CD14-positive monocyte (primary cell): Measurements from ENCODE around the gene DOK5. TPM values are rescaled to one million over a fixed set of nuclear protein-coding genes. Genes with fewer than 3 reads are reported as not detected.

Experiments used
- DNase-seq, 3 donors: peaks; one replicate each; pipeline ENCODE4 v3.0.0-alpha.2; 2011 to 2022
- H2AFZ ChIP-seq: 2 replicates; pipeline ENCODE4 v1.6.0; 2012; ENCODE audit warnings: mild to moderate bottlenecking, low read depth, low read length, inconsistent platforms; ENCODE audit not compliant: insufficient read depth, poor library complexity, severe bottlenecking
- H3K27ac ChIP-seq, 2 donors: 1 replicate in 1 of 2; 2 replicates in 1 of 2; pipeline ENCODE4 v1.5.1; 2012 to 2013; ENCODE audit warnings: low read length in 2 of 2, control low read depth in 1 of 2, inconsistent platforms in 1 of 2, low read depth in 1 of 2, mild to moderate bottlenecking in 1 of 2
- H3K27me3 ChIP-seq, 2 donors: one replicate each; pipeline versions ENCODE4 v1.6.0 to v1.6.1; 2011 to 2013; ENCODE audit warnings: low read length in 2 of 2; ENCODE audit not compliant: control insufficient read depth in 2 of 2, insufficient read depth in 2 of 2
- H3K36me3 ChIP-seq, 2 donors: replicated peaks in 1 of 2; 1 replicate in 1 of 2; 2 replicates in 1 of 2; pipeline versions ENCODE4 v1.5.1 to v1.6.1; 2012 to 2013; ENCODE audit warnings: low read length in 2 of 2, control low read depth in 1 of 2, inconsistent platforms in 1 of 2, mild to moderate bottlenecking in 1 of 2; ENCODE audit not compliant: insufficient read depth in 2 of 2, control insufficient read depth in 1 of 2
- H3K4me1 ChIP-seq, 2 donors: 1 replicate in 1 of 2; 2 replicates in 1 of 2; pipeline versions ENCODE4 v1.5.1 to v1.6.1; 2012 to 2013; ENCODE audit warnings: low read length in 2 of 2, control low read depth in 1 of 2, inconsistent platforms in 1 of 2, mild to moderate bottlenecking in 1 of 2, moderate library complexity in 1 of 2; ENCODE audit not compliant: insufficient read depth in 2 of 2, control insufficient read depth in 1 of 2
- H3K4me2 ChIP-seq: replicated peaks from 2 replicates; pipeline ENCODE3; 2012; ENCODE audit warnings: low read length, moderate library complexity, mild to moderate bottlenecking; ENCODE audit not compliant: poor library complexity, severe bottlenecking; ENCODE audit errors: extremely low read depth
- H3K4me3 ChIP-seq, 3 experiments: fragments of 200-600 bp in 1 of 3; sonication (generic) in 1 of 3; replicated peaks in 1 of 3; 1 replicate in 2 of 3; 2 replicates in 1 of 3; pipeline ENCODE4 v1.5.1; 2011 to 2013; ENCODE audit warnings: low read length in 3 of 3, mild to moderate bottlenecking in 3 of 3, control low read depth in 2 of 3, low read depth in 2 of 3, inconsistent platforms in 1 of 3, moderate library complexity in 1 of 3
- H3K79me2 ChIP-seq: 2 replicates; pipeline ENCODE4 v1.6.0; 2012; ENCODE audit warnings: mild to moderate bottlenecking, control low read depth, inconsistent platforms, low read length, moderate library complexity; ENCODE audit not compliant: insufficient read depth
- H3K9ac ChIP-seq: 2 replicates; pipeline ENCODE4 v1.6.0; 2017; ENCODE audit warnings: low read length, mild to moderate bottlenecking; ENCODE audit not compliant: insufficient read depth, poor library complexity, severe bottlenecking
- H3K9me3 ChIP-seq, 2 donors: replicated peaks in 1 of 2; 1 replicate in 1 of 2; 2 replicates in 1 of 2; pipeline versions ENCODE4 v1.5.1 to v1.6.1; 2012 to 2013; ENCODE audit warnings: low read length in 2 of 2, control low read depth in 1 of 2; ENCODE audit not compliant: control insufficient read depth in 1 of 2, insufficient read depth in 1 of 2
- H4K20me1 ChIP-seq: 2 replicates; pipeline ENCODE4 v1.6.0; 2012; ENCODE audit warnings: mild to moderate bottlenecking, low read length, control low read depth, moderate library complexity; ENCODE audit not compliant: insufficient read depth
- H3K27ac Mint-ChIP-seq, 7 donors: one replicate each; pipeline ENCODE4 v1.8.0; 2020; ENCODE audit warnings: mild to moderate bottlenecking in 7 of 7, mixed read lengths in 7 of 7, moderate library complexity in 6 of 7, inconsistent platforms in 2 of 7
- H3K27me3 Mint-ChIP-seq, 3 donors: one replicate each; pipeline ENCODE4 v1.8.0; 2021 to 2022; ENCODE audit warnings: low read depth in 3 of 3, mild to moderate bottlenecking in 3 of 3, mixed read lengths in 3 of 3, moderate library complexity in 3 of 3, inconsistent platforms in 1 of 3
- H3K36me3 Mint-ChIP-seq, 2 donors: one replicate each; pipeline ENCODE4 v1.8.0; 2020; ENCODE audit warnings: mixed read lengths in 2 of 2, inconsistent platforms in 1 of 2, mild to moderate bottlenecking in 1 of 2
- H3K4me1 Mint-ChIP-seq: one replicate; pipeline ENCODE4 v1.8.0; 2020; ENCODE audit warnings: mild to moderate bottlenecking, mixed read lengths
- H3K4me3 Mint-ChIP-seq, 2 donors: one replicate each; pipeline ENCODE4 v1.8.0; 2020; ENCODE audit warnings: mild to moderate bottlenecking in 2 of 2, mixed read lengths in 2 of 2, moderate library complexity in 1 of 2
- H3K9me3 Mint-ChIP-seq, 7 donors: one replicate each; pipeline ENCODE4 v1.8.0; 2020 to 2022; ENCODE audit warnings: mixed read lengths in 7 of 7, mild to moderate bottlenecking in 6 of 7, moderate library complexity in 6 of 7, inconsistent platforms in 2 of 7
- WGBS: methylation state at CpG from one replicate; pipeline ENCODE4 v1.1.5; 2013; ENCODE audit warnings: missing lambda C conversion rate; ENCODE audit not compliant: insufficient coverage; 5-methylcytosine and 5-hydroxymethylcytosine counted together
- intact Hi-C, 2 donors: fragments of 100-400 bp; cut with micrococcal nuclease; formaldehyde crosslinking; loops; one replicate each; pipeline versions ENCODE4 v1.15.0 to v1.15.1; 2023
- polyA plus RNA-seq, 3 donors: library from polyadenylated mRNA; depleted of rRNA in 1 of 3; unstranded in 2 of 3; stranded (reverse) in 1 of 3; fragments of 300-500 nt in 2 of 3; fragments of >200 nt in 1 of 3; fragmentation: Illumina TruSeq in 2 of 3; gene quantifications; 1 replicate in 2 of 3; 2 replicates in 1 of 3; pipeline ENCODE4 v1.2.3, GENCODE V29; 2012 to 2021
- TF ChIP-seq, protein P1 (sequence below): fragments of 200-600 bp; IDR thresholded peaks from one replicate; pipeline ENCODE4 v1.8.0; 2022; ENCODE audit warnings: antibody characterized with exemption, mild to moderate bottlenecking

The DOK5 gene
- polyA plus RNA-seq, 3 donors, result not detected

DNA sequence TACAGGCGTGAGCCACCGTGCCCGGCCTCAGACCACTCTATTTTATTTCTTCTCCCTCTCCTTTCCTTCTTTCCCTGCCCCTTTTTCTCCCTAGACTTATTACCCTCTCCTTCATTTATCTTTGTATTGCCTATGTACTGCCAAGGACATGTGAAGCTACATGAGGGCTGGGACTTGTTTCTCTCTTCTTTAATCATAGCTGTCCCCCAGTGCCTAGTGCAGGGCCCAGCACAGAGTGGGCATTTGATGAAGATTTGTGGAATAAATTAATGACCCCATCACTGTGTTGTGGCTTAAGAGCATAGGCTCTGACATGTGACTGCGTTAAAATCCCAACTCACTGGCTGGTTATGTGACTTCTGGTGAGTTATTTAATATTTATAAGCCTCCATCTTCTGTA lies 6.0 kb downstream of the DOK5 start:
- Histone ChIP-seq H4K20me1 (no peaks in the 10 kb centered on the region), H3K4me2 (no peak overlapping the region), H3K9ac (no peak overlapping the region), H3K36me3 (no peaks in the 10 kb centered on the region), H3K79me2 (no peaks in the 10 kb centered on the region), H3K27me3 (peaks cover 18 to 23% of the 10 kb centered on the region in 2 donors), H3K27ac (no peak overlapping the region), H3K9me3 (peaks cover 0 to 8% of the 10 kb centered on the region in 2 donors), H2AFZ (no peak overlapping the region), H3K4me3 (no peak overlapping the region), H3K4me1 (no peaks in the 10 kb centered on the region)
- intact Hi-C loops, result no loop called here
- Mint-ChIP-seq H3K9me3 (peaks cover 0 to 5% (median 4%) of the 10 kb centered on the region in 7 donors), H3K4me1 (no peaks in the 10 kb centered on the region), H3K27me3 (peaks cover 17 to 34% (median 22%) of the 10 kb centered on the region in 3 donors), H3K36me3 (no peaks in the 10 kb centered on the region), H3K27ac (no peak overlapping the region), H3K4me3 (no peak overlapping the region)
- no peak for DNase-seq
- 100% methylated on average over 3 of the region's 4 CpGs for WGBS
- TF ChIP-seq, protein P1, sequence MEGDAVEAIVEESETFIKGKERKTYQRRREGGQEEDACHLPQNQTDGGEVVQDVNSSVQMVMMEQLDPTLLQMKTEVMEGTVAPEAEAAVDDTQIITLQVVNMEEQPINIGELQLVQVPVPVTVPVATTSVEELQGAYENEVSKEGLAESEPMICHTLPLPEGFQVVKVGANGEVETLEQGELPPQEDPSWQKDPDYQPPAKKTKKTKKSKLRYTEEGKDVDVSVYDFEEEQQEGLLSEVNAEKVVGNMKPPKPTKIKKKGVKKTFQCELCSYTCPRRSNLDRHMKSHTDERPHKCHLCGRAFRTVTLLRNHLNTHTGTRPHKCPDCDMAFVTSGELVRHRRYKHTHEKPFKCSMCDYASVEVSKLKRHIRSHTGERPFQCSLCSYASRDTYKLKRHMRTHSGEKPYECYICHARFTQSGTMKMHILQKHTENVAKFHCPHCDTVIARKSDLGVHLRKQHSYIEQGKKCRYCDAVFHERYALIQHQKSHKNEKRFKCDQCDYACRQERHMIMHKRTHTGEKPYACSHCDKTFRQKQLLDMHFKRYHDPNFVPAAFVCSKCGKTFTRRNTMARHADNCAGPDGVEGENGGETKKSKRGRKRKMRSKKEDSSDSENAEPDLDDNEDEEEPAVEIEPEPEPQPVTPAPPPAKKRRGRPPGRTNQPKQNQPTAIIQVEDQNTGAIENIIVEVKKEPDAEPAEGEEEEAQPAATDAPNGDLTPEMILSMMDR, result no peak

DNA sequence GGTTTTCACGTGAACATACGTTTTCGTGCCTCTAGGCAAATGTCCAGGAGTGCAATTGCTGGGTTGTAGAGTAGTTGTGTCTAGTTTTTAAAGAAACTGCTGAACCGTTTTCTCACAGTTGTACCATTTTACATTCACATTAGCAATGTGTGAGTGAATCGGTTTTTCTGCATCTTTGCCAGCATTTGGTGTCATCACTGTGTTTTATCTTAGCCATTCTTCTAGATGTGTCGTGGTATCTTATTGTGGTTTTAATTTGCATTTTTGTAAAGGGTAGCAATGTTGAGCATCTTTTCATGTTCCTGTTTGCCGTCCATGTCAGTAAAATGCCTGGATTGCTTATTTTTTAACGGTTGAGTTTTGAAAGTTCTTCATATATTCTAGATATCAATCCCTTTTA lies 10.2 kb downstream of the DOK5 start:
- H3K27ac ChIP-seq, result no peak overlapping the region
- H3K9me3 ChIP-seq, result no peaks in the 10 kb centered on the region
- TF ChIP-seq, protein P1, result no peak
- no CpG with 5 or more reads among the region's 8 CpGs for WGBS
- H3K9ac ChIP-seq, result no peak overlapping the region
- Mint-ChIP-seq H3K27me3 (peaks cover 3 to 10% (median 7%) of the 10 kb centered on the region in 3 donors), H3K9me3 (peaks cover 0 to 3% (median 0%) of the 10 kb centered on the region in 7 donors), H3K4me1 (no peaks in the 10 kb centered on the region), H3K36me3 (no peaks in the 10 kb centered on the region), H3K4me3 (no peak overlapping the region), H3K27ac (no peak overlapping the region)
- no peaks in the 10 kb centered on the region for H3K4me1 ChIP-seq
- H3K79me2 ChIP-seq, result no peaks in the 10 kb centered on the region
- H3K4me3 ChIP-seq, result no peak overlapping the region
- intact Hi-C loops, result no loop called here
- DNase-seq, result no peak
- H3K27me3 ChIP-seq, result no peaks in the 10 kb centered on the region
- H3K36me3 ChIP-seq, result no peaks in the 10 kb centered on the region
- H4K20me1 ChIP-seq, result no peaks in the 10 kb centered on the region
- H2AFZ ChIP-seq, result no peak overlapping the region
- H3K4me2 ChIP-seq, result no peak overlapping the region
